Fibroblast of lung (primary cell): ENCODE data around the gene MAP4K3.

Experiments
- EZH2 ChIP-seq: IDR thresholded peaks from 2 replicates; pipeline ENCODE4 v1.5.1; 2012; ENCODE audit warnings: low read length, control low read depth, mild to moderate bottlenecking; ENCODE audit errors: missing control alignments
- TF ChIP-seq, protein P1 (sequence below), 2 donors: IDR thresholded peaks in 1 of 2; conservative IDR thresholded peaks in 1 of 2; 1 replicate in 1 of 2; 2 replicates in 1 of 2; pipeline ENCODE4 v1.5.1; 2011 to 2012; ENCODE audit warnings: low read length in 2 of 2, control low read depth in 1 of 2, inconsistent platforms in 1 of 2, low read depth in 1 of 2, mild to moderate bottlenecking in 1 of 2

DNA sequence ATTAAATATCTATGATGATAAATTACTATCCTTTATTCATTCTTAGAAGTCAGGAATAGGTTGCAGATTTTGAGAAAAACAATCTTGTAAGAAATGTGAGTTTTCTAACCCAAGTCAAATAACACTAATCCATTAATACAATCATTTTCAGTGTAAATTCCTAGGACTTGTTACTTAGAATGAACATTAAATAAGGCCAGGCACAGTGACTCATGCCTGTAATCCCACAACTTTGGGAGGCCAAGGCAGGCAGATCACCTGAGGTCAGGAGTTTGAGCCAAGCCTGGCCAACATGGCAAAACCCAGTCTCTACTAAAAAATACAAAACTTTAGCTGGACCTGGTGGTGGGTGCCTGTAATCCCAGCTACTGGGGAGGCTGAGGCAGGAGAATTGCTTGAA, 147.5 kb downstream of the MAP4K3 start:
- TF ChIP-seq, protein P1, sequence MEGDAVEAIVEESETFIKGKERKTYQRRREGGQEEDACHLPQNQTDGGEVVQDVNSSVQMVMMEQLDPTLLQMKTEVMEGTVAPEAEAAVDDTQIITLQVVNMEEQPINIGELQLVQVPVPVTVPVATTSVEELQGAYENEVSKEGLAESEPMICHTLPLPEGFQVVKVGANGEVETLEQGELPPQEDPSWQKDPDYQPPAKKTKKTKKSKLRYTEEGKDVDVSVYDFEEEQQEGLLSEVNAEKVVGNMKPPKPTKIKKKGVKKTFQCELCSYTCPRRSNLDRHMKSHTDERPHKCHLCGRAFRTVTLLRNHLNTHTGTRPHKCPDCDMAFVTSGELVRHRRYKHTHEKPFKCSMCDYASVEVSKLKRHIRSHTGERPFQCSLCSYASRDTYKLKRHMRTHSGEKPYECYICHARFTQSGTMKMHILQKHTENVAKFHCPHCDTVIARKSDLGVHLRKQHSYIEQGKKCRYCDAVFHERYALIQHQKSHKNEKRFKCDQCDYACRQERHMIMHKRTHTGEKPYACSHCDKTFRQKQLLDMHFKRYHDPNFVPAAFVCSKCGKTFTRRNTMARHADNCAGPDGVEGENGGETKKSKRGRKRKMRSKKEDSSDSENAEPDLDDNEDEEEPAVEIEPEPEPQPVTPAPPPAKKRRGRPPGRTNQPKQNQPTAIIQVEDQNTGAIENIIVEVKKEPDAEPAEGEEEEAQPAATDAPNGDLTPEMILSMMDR (conservative IDR thresholded peaks at IDR 0.05 in 1 of 2, IDR thresholded peaks at IDR 0.05 in 1 of 2; ENCODE audit: low read depth in 1 of 2, low read length in 2 of 2), result no peak
- TF ChIP-seq EZH2, result no peak
